Heart left ventricle (tissue), 16 donors: ENCODE data around the gene RILPL1. TPM values are rescaled to one million over a fixed set of nuclear protein-coding genes. Genes with fewer than 3 reads are reported as not detected.
"Not testable (repeated sequence)": the region's sequence is repeated elsewhere in the genome, so short reads cannot be mapped to it uniquely, and the experiment has no call there.

Source experiments
- ATAC-seq, 4 donors: fragments of 200-7000 bp; cut with Tn5 transposase; one replicate each; pipeline ENCODE4 v1.9.1; 2020 to 2022; ENCODE audit warnings: moderate library complexity in 4 of 4, mild to moderate bottlenecking in 3 of 4, moderate number of reproducible peaks in 1 of 4
- DNase-seq, 5 donors: peaks; one replicate each; pipeline ENCODE4 v3.0.0-alpha.2; 2020
- H3K27ac ChIP-seq, 12 donors: fragments of 200-600 bp; sonication (generic) in 4 of 12; one replicate each; pipeline versions ENCODE4 v1.5.0 to v1.8.0; 2016 to 2022; ENCODE audit warnings: mild to moderate bottlenecking in 2 of 12
- H3K27me3 ChIP-seq, 9 donors: fragments of 200-600 bp; sonication (generic) in 2 of 9; one replicate each; pipeline versions ENCODE4 v1.5.1 to v1.8.0; 2016 to 2022; ENCODE audit warnings: mild to moderate bottlenecking in 3 of 9
- H3K36me3 ChIP-seq, 9 donors: fragments of 200-600 bp; sonication (generic) in 2 of 9; one replicate each; pipeline versions ENCODE4 v1.5.0 to v1.8.0; 2018 to 2022; ENCODE audit warnings: mild to moderate bottlenecking in 2 of 9
- H3K4me1 ChIP-seq, 12 donors: fragments of 200-600 bp; sonication (generic) in 4 of 12; one replicate each; pipeline versions ENCODE4 v1.5.0 to v1.8.0; 2016 to 2022; ENCODE audit warnings: mild to moderate bottlenecking in 3 of 12
- H3K4me3 ChIP-seq, 12 donors: fragments of 200-600 bp; sonication (generic) in 4 of 12; one replicate each; pipeline versions ENCODE4 v1.5.0 to v1.8.0; 2017 to 2022; ENCODE audit warnings: mild to moderate bottlenecking in 9 of 12, moderate library complexity in 4 of 12
- H3K9me3 ChIP-seq, 12 donors: fragments of 200-600 bp; sonication (generic) in 4 of 12; one replicate each; pipeline versions ENCODE4 v1.5.0 to v1.8.0; 2016 to 2022; ENCODE audit warnings: mild to moderate bottlenecking in 1 of 12
- CTCF ChIP-seq, 12 donors: fragments of 200-600 bp; sonication (generic) in 4 of 12; IDR thresholded peaks; one replicate each; pipeline versions ENCODE4 v1.5.0 to v1.8.0; 2018 to 2022; ENCODE audit warnings: antibody characterized with exemption in 12 of 12, mild to moderate bottlenecking in 5 of 12
- POLR2A ChIP-seq, 2 donors: fragments of 450-650 bp; IDR thresholded peaks; one replicate each; pipeline ENCODE4 v1.6.1; 2017; ENCODE audit warnings: antibody characterized with exemption in 2 of 2, mild to moderate bottlenecking in 2 of 2, moderate library complexity in 2 of 2
- WGBS, 4 donors: extraction: QIAGEN DNeasy Blood & Tissue Kit in 2 of 4; methylation state at CpG; one replicate each; pipeline versions ENCODE4 v1.1.5 to v1.1.7; 2013 to 2018; 5-methylcytosine and 5-hydroxymethylcytosine counted together
- intact Hi-C, 10 donors: fragments of 100-400 bp; cut with DNase I; formaldehyde crosslinking; loops; one replicate each; pipeline versions ENCODE4 v1.11.1 to v1.14.2; 2022
- polyA plus RNA-seq, 2 donors: library from polyadenylated mRNA; stranded (reverse); fragments of 200-250 nt; gene quantifications; one replicate each; pipeline ENCODE4 v1.2.3, GENCODE V29; 2013
- total RNA-seq, 9 donors: library from RNA; depleted of rRNA in 2 of 9; stranded (reverse); fragments of >200 nt in 2 of 9; fragmentation: NEBNext Ultra II Directional in 3 of 9; extraction: Animal tissue kit (Norgen Biotek cat#: 25700) in 3 of 9; gene quantifications; one replicate each; pipeline versions ENCODE4 v1.1.0 to v1.2.4, GENCODE V29; 2016 to 2023
- donor health status: ischemic (EF 13 %, LVEDD 7.1; RV severe dilation, severe dysfunction).
- donor health status: healthy with polysubstance abuse.
- donor health status: DM: no; HTN: yes; CAD: no.
- donor health status: DM: no; HTN: no; CAD: no.
- donor health status: ischemic (EF 25% LVEDD 6.9; RV normal size, moderate dysfunction).
- donor health status: ischemic (EF 25% LVEDD 5.7; RV mildly dilated, moderate dysfunction).
- donor health status: healthy.
- donor health status: DM: yes; HTN: yes; CAD: no.
- donor health status: ischemic (EF 35%, LVEDD 5.7; RV mildly dilated, moderate dysfunction).
- donor health status: nonischemic (EF 11% LVEDD 7.7; RV severe dilation, severe dysfunction).
- donor health status: DM: yes; HTN: yes; CAD: no.
- donor health status: PGD.
- donor health status: ischemic (EF 29% LVEDD 5.4; RV normal size, mild dysfunction).
- donor health status: nonischemic (EF 23%, LVEDD 6.1; RV moderate dilation, normal function).

The RILPL1 gene
- total and polyA plus RNA-seq, 11 donors, result 64.1 to 119 (median 79.4) TPM

- H3K9me3 ChIP-seq, result no peaks in the 10 kb centered on the region
- peak overlapping the region in 9 of 12 donors; percentile 3 to 72 (median 61) for H3K27ac ChIP-seq
- ATAC-seq, result peak; percentile 28 to 73 (median 40)
- H3K36me3 ChIP-seq, result peaks cover 0 to 56% (median 33%) of the 10 kb centered on the region in 9 donors
- peak in 1 of 5 donors; percentile 54 for DNase-seq
- H3K4me3 ChIP-seq, result no peak overlapping the region
- 85 to 91% (median 88%) methylated on average over 12 to 18 of the region's 18 CpGs for WGBS, 4 donors
- H3K4me1 ChIP-seq, result peaks cover 0 to 21% (median 6%) of the 10 kb centered on the region in 12 donors
- no peaks in the 10 kb centered on the region for H3K27me3 ChIP-seq
- intact Hi-C loops, result no loop called here
- TF ChIP-seq CTCF (IDR thresholded peaks at IDR 0.05), result no peak
- no peak for TF ChIP-seq POLR2A (IDR thresholded peaks at IDR 0.05)
Measured at GRCh38 chr12:123494124-123494851, 39.2 kb downstream of the RILPL1 start.

DNA sequence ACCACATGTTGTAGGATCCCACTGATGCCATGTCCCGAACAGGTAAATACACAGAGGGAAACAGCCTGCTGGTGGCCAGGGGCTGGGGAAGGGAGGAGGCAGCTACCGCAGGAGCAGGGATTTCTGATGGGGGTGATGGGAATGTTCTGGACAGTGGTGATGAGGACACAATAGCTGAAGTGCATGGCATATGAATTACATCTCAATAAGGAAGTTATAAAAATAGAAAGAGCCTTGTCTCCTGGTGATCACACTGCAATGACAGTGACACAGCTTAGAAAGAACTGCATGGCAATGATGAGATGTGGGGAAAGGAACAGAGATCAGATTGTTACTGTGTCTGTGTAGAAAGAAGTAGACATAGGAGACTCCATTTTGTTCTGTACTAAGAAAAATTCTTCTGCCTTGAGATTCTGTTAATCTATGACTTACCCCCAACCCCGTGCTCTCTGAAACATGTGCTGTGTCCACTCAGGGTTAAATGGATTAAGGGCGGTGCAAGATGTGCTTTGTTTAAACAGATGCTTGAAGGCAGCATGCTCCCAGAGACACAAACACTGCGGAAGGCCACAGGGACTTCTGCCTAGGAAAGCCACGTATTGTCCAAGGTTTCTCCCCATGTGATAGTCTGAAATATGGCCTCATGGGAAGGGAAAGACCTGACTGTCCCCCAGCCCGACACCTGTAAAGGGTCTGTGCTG, 41.0 kb downstream of the RILPL1 start:
- DNase-seq, H3K9me3 ChIP-seq, H3K4me3 ChIP-seq, intact Hi-C loops, H3K27me3 ChIP-seq: not testable (repeated sequence)
- ATAC-seq, result peak; percentile 61 to 76 (median 66)
- 40 to 58% (median 46%) methylated on average over 6 to 7 of the region's 7 CpGs for WGBS, 4 donors
- H3K27ac ChIP-seq, result peak overlapping the region in 11 of 12 donors; percentile 11 to 74 (median 49)
- peaks cover 0 to 21% (median 6%) of the 10 kb centered on the region in 12 donors for H3K4me1 ChIP-seq
- peaks cover 0 to 47% (median 15%) of the 10 kb centered on the region in 9 donors for H3K36me3 ChIP-seq

GRCh38 chr12:123491481-123491880, 42.0 kb downstream of the RILPL1 start:
- 92 to 95% (median 93%) methylated on average over 12 to 13 of the region's 13 CpGs for WGBS, 4 donors
- peaks cover 0 to 38% (median 5%) of the 10 kb centered on the region in 9 donors for H3K36me3 ChIP-seq
- TF ChIP-seq POLR2A (IDR thresholded peaks at IDR 0.05), result no peak
- TF ChIP-seq CTCF (IDR thresholded peaks at IDR 0.05), result no peak
- no peak overlapping the region for H3K4me3 ChIP-seq
- ATAC-seq (no peak), DNase-seq (no peak)
- H3K4me1 ChIP-seq, result peaks cover 0 to 21% (median 6%) of the 10 kb centered on the region in 12 donors
- no peaks in the 10 kb centered on the region for H3K9me3 ChIP-seq
- H3K27me3 ChIP-seq, result no peaks in the 10 kb centered on the region
- H3K27ac ChIP-seq, result peak overlapping the region in 6 of 12 donors; percentile 13 to 74 (median 56)
- intact Hi-C loops, result no loop called here

DNA sequence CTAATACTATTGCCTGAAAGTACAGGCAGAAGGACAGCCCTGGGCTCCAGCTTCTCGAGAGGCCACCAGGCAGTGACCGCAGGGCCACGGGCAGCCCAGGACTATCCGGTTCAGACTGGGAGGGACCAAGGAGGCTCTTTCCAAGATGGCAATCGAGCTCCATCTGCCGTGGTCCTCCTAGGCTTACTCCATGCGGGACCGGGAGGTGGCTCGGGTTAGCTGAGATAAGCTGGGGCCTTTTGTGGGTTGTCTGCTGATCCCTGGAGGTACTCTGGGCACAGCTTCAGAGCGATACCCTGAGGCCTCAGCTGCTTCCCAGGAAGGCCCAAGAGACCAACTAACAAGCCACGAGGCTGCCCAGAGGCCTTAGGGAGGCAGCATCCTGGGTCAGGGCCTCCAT, 42.5 kb downstream of the RILPL1 start:
- 74 to 82% (median 78%) methylated on average over 7 to 11 of the region's 11 CpGs for WGBS, 4 donors

More for the DNA sequence above, 42.5 kb downstream of the RILPL1 start:
- Histone ChIP-seq H3K4me1 (peaks cover 0 to 21% (median 6%) of the 10 kb centered on the region in 12 donors), H3K27me3 (no peaks in the 10 kb centered on the region), H3K36me3 (peaks cover 0 to 34% (median under 1%) of the 10 kb centered on the region in 9 donors), H3K4me3 (no peak overlapping the region), H3K27ac (peak overlapping the region in 5 of 12 donors; percentile 13 to 72 (median 43)), H3K9me3 (no peaks in the 10 kb centered on the region)
- DNase-seq, result no peak
- no peak for TF ChIP-seq POLR2A (IDR thresholded peaks at IDR 0.05)
- no peak for TF ChIP-seq CTCF (IDR thresholded peaks at IDR 0.05)
- intact Hi-C loops, result no loop called here
- ATAC-seq, result peak in 1 of 4 donors; percentile 14
